HTERT RPE-1 (cell line): Measurements from ENCODE around the gene METTL15.
"Not testable (repeated sequence)": the region's sequence is repeated elsewhere in the genome, so short reads cannot be mapped to it uniquely, and the experiment has no call there.

Source experiments
- in situ Hi-C: fragments of 300-500 bp; cut with MboI; formaldehyde crosslinking; loops from 4 replicates; pipeline ENCODE4 v1.14.3; 2020; ENCODE audit warnings: low sequenced_read_pairs

METTL15 gene

GRCh38 chr11:28107750-28108618, at the start of gene METTL15, which contains the start of gene KIF18A:
TSS of gene METTL15 (plus strand) at chr11:28108388. CDS start at chr11:28113335, 4,947 bp downstream.
TSS of gene KIF18A (minus strand) at chr11:28108156. CDS start at chr11:28097947, 10,209 bp downstream.
- in situ Hi-C loops = no loop called here

GRCh38 chr11:28071305-28071704, 36.9 kb upstream of the METTL15 start:
- in situ Hi-C loops = no loop called here

- in situ Hi-C loops = no loop called here
These were observed 35.9 kb upstream of the METTL15 start for GRCh38 chr11:28072321-28072720.

- in situ Hi-C loops = no loop called here
These were observed 30.7 kb upstream of the METTL15 start for GRCh38 chr11:28077521-28077920.

- in situ Hi-C loops = no loop called here
These were observed 25.1 kb upstream of the METTL15 start for GRCh38 chr11:28083118-28083517.

- in situ Hi-C loops = no loop called here
These were observed 21.6 kb upstream of the METTL15 start for GRCh38 chr11:28086569-28086968.

GRCh38 chr11:28087192-28087591, 21.0 kb upstream of the METTL15 start:
- in situ Hi-C loops = not testable (repeated sequence)

GRCh38 chr11:28087693-28088092, 20.5 kb upstream of the METTL15 start:
- in situ Hi-C loops = not testable (repeated sequence)

GRCh38 chr11:28089378-28089777, 18.8 kb upstream of the METTL15 start:
- in situ Hi-C loops = no loop called here

- in situ Hi-C loops = no loop called here
These were observed 18.0 kb upstream of the METTL15 start for GRCh38 chr11:28090052-28090749.

- in situ Hi-C loops = no loop called here
These were observed 15.4 kb upstream of the METTL15 start for GRCh38 chr11:28092786-28093185.

GRCh38 chr11:28098257-28098656, 9.9 kb upstream of the METTL15 start:
- in situ Hi-C loops = no loop called here

GRCh38 chr11:28099715-28100114, 8.5 kb upstream of the METTL15 start:
- in situ Hi-C loops = no loop called here

GRCh38 chr11:28100665-28101064, 7.5 kb upstream of the METTL15 start:
- in situ Hi-C loops = no loop called here

- in situ Hi-C loops = not testable (repeated sequence)
These were observed 5.9 kb upstream of the METTL15 start for GRCh38 chr11:28102300-28102699.

GRCh38 chr11:28104425-28104824, 3.8 kb upstream of the METTL15 start:
- in situ Hi-C loops = no loop called here

- in situ Hi-C loops = no loop called here
These were observed 3.2 kb upstream of the METTL15 start for GRCh38 chr11:28104984-28105383.

- in situ Hi-C loops = no loop called here
These were observed 2.3 kb upstream of the METTL15 start for GRCh38 chr11:28105869-28106268.

- in situ Hi-C loops = no loop called here
These were observed 1.7 kb upstream of the METTL15 start for GRCh38 chr11:28106353-28107043.

GRCh38 chr11:28107191-28107749, 918 bp upstream of the METTL15 start:
- in situ Hi-C loops = no loop called here

- in situ Hi-C loops = no loop called here
These were observed 770 bp downstream of the METTL15 start for GRCh38 chr11:28108958-28109357.
